ENCODE data around the gene FBXW11. TPM values are rescaled to one million over a fixed set of nuclear protein-coding genes. Genes with fewer than 3 reads are reported as not detected.

The FBXW11 gene
- polyA plus RNA-seq, 1 donor (not counting 4 experiments of a cell fraction or from before 2014, with no cell fraction given) = 48.4 TPM

GRCh38 chr5:171968531-171968930, 37.9 kb downstream of the FBXW11 start:
- DNase-seq (ENCODE audit: low read depth, low spot score) = no peak
- dilution Hi-C loops (cut with MboI; ENCODE audit: extremely low pct_ligation_motif_present, low sequenced_read_pairs) = no loop called here
- Histone ChIP-seq H3K9me3 (ENCODE audit: control insufficient read depth, low read depth, low read length) (no peaks in the 10 kb centered on the region), H3K79me2 (ENCODE audit: control insufficient read depth, insufficient read depth, low read length) (peaks cover 88% of the 10 kb centered on the region), H3K9ac (ENCODE audit: control insufficient read depth, extremely low read depth, insufficient read depth, low read length) (no peak overlapping the region), H3K27ac (ENCODE audit: control insufficient read depth, insufficient read depth, low read length) (no peak overlapping the region), H3K4me2 (ENCODE audit: control insufficient read depth, extremely low read depth, insufficient read depth, low read depth, low read length) (no peak overlapping the region), H3K9me1 (ENCODE audit: control insufficient read depth, extremely low read depth, insufficient read depth, low read length) (no peaks in the 10 kb centered on the region), H3K4me1 (ENCODE audit: control insufficient read depth, extremely low read depth, insufficient read depth, low read length) (no peaks in the 10 kb centered on the region), H2AFZ (ENCODE audit: control insufficient read depth, low read length) (no peak overlapping the region), H3K27me3 (ENCODE audit: control insufficient read depth, extremely low read depth, insufficient read depth, low read length) (no peaks in the 10 kb centered on the region), H3K36me3 (ENCODE audit: control insufficient read depth in 2 of 2, extremely low read depth in 1 of 2, insufficient read depth in 2 of 2, low read length in 2 of 2) (no peaks in the 10 kb centered on the region), H3K4me3 (ENCODE audit: control insufficient read depth in 2 of 3, extremely low read depth in 1 of 3, insufficient read depth in 2 of 3, low read depth in 1 of 3, low read length in 3 of 3) (no peak overlapping the region), H4K20me1 (ENCODE audit: control insufficient read depth, extremely low read depth, insufficient read depth, low read length) (no peaks in the 10 kb centered on the region)
- no peak for TF ChIP-seq EZH2 (IDR thresholded peaks at IDR 0.05; ENCODE audit: low read length)
- no peak for FAIRE-seq

GRCh38 chr5:171966964-171967363, 39.5 kb downstream of the FBXW11 start:
- Histone ChIP-seq H3K4me2 (ENCODE audit: control insufficient read depth, extremely low read depth, insufficient read depth, low read depth, low read length) (no peak overlapping the region), H3K9me1 (ENCODE audit: control insufficient read depth, extremely low read depth, insufficient read depth, low read length) (peaks cover under 1% of the 10 kb centered on the region), H3K27me3 (ENCODE audit: control insufficient read depth, extremely low read depth, insufficient read depth, low read length) (no peaks in the 10 kb centered on the region), H3K4me3 (ENCODE audit: control insufficient read depth in 2 of 3, extremely low read depth in 1 of 3, insufficient read depth in 2 of 3, low read depth in 1 of 3, low read length in 3 of 3) (no peak overlapping the region), H3K27ac (ENCODE audit: control insufficient read depth, insufficient read depth, low read length) (no peak overlapping the region), H3K4me1 (ENCODE audit: control insufficient read depth, extremely low read depth, insufficient read depth, low read length) (peaks cover 13% of the 10 kb centered on the region), H3K36me3 (ENCODE audit: control insufficient read depth in 2 of 2, extremely low read depth in 1 of 2, insufficient read depth in 2 of 2, low read length in 2 of 2) (no peaks in the 10 kb centered on the region), H2AFZ (ENCODE audit: control insufficient read depth, low read length) (no peak overlapping the region), H4K20me1 (ENCODE audit: control insufficient read depth, extremely low read depth, insufficient read depth, low read length) (no peaks in the 10 kb centered on the region), H3K9ac (ENCODE audit: control insufficient read depth, extremely low read depth, insufficient read depth, low read length) (no peak overlapping the region), H3K9me3 (ENCODE audit: control insufficient read depth, low read depth, low read length) (no peaks in the 10 kb centered on the region), H3K79me2 (ENCODE audit: control insufficient read depth, insufficient read depth, low read length) (peaks cover 93% of the 10 kb centered on the region)
- dilution Hi-C loops (cut with MboI; ENCODE audit: extremely low pct_ligation_motif_present, low sequenced_read_pairs) = no loop called here
- FAIRE-seq (no peak), DNase-seq (ENCODE audit: low read depth, low spot score) (no peak)
- no peak for TF ChIP-seq EZH2 (IDR thresholded peaks at IDR 0.05; ENCODE audit: low read length)

- H3K4me2 ChIP-seq (ENCODE audit: control insufficient read depth, extremely low read depth, insufficient read depth, low read depth, low read length) = no peak overlapping the region
- no peak overlapping the region for H3K4me3 ChIP-seq (ENCODE audit: control insufficient read depth in 2 of 3, extremely low read depth in 1 of 3, insufficient read depth in 2 of 3, low read depth in 1 of 3, low read length in 3 of 3)
- H3K9me3 ChIP-seq (ENCODE audit: control insufficient read depth, low read depth, low read length) = no peaks in the 10 kb centered on the region
- H2AFZ ChIP-seq (ENCODE audit: control insufficient read depth, low read length) = no peak overlapping the region
- no peaks in the 10 kb centered on the region for H4K20me1 ChIP-seq (ENCODE audit: control insufficient read depth, extremely low read depth, insufficient read depth, low read length)
- H3K9ac ChIP-seq (ENCODE audit: control insufficient read depth, extremely low read depth, insufficient read depth, low read length) = no peak overlapping the region
- dilution Hi-C loops (cut with MboI; ENCODE audit: extremely low pct_ligation_motif_present, low sequenced_read_pairs) = no loop called here
- DNase-seq (ENCODE audit: low read depth, low spot score) = no peak
- peaks cover 3% of the 10 kb centered on the region for H3K9me1 ChIP-seq (ENCODE audit: control insufficient read depth, extremely low read depth, insufficient read depth, low read length)
- no peak for TF ChIP-seq EZH2 (IDR thresholded peaks at IDR 0.05; ENCODE audit: low read length)
- TF ChIP-seq, protein P1, sequence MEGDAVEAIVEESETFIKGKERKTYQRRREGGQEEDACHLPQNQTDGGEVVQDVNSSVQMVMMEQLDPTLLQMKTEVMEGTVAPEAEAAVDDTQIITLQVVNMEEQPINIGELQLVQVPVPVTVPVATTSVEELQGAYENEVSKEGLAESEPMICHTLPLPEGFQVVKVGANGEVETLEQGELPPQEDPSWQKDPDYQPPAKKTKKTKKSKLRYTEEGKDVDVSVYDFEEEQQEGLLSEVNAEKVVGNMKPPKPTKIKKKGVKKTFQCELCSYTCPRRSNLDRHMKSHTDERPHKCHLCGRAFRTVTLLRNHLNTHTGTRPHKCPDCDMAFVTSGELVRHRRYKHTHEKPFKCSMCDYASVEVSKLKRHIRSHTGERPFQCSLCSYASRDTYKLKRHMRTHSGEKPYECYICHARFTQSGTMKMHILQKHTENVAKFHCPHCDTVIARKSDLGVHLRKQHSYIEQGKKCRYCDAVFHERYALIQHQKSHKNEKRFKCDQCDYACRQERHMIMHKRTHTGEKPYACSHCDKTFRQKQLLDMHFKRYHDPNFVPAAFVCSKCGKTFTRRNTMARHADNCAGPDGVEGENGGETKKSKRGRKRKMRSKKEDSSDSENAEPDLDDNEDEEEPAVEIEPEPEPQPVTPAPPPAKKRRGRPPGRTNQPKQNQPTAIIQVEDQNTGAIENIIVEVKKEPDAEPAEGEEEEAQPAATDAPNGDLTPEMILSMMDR (optimal IDR thresholded peaks at IDR 0.05 in 1 of 3, IDR thresholded peaks at IDR 0.05 in 1 of 3, conservative IDR thresholded peaks at IDR 0.05 in 1 of 3; ENCODE audit: extremely low read depth in 1 of 3, insufficient read depth in 2 of 3, low read length in 3 of 3) = no peak
- no peaks in the 10 kb centered on the region for H3K36me3 ChIP-seq (ENCODE audit: control insufficient read depth in 2 of 2, extremely low read depth in 1 of 2, insufficient read depth in 2 of 2, low read length in 2 of 2)
- peak; percentile 39 for FAIRE-seq
- H3K79me2 ChIP-seq (ENCODE audit: control insufficient read depth, insufficient read depth, low read length) = peaks cover 91% of the 10 kb centered on the region
- H3K27ac ChIP-seq (ENCODE audit: control insufficient read depth, insufficient read depth, low read length) = no peak overlapping the region
- H3K27me3 ChIP-seq (ENCODE audit: control insufficient read depth, extremely low read depth, insufficient read depth, low read length) = no peaks in the 10 kb centered on the region
- peaks cover 15% of the 10 kb centered on the region for H3K4me1 ChIP-seq (ENCODE audit: control insufficient read depth, extremely low read depth, insufficient read depth, low read length)
Observed at GRCh38 chr5:171966270-171966669, 40.2 kb downstream of the FBXW11 start.

Data from keratinocyte (primary cell).